DND-41 (cell line): ENCODE measurements around the gene LCE2C.
"Not testable (repeated sequence)": the region's sequence is repeated elsewhere in the genome, so short reads cannot be mapped to it uniquely, and the experiment has no call there.

Experiments
- ATAC-seq: fragments of 200-7000 bp; cut with Tn5 transposase; 3 replicates; pipeline ENCODE4 v1.9.1; 2021; ENCODE audit warnings: low read depth; ENCODE audit not compliant: insufficient read depth
- DNase-seq: peaks from one replicate; pipeline ENCODE4 v3.0.0-alpha.2; 2020
- H2AFZ ChIP-seq: 2 replicates; pipeline ENCODE4 v1.6.0; 2012; ENCODE audit warnings: low read depth, low read length
- H3K27ac ChIP-seq: 2 replicates; pipeline ENCODE4 v1.5.1; 2012; ENCODE audit warnings: low read length, inconsistent platforms
- H3K27me3 ChIP-seq: fragments of 200-600 bp; sonication (generic); 2 replicates; pipeline ENCODE4 v1.6.0; 2012; ENCODE audit warnings: low read length, mild to moderate bottlenecking, inconsistent platforms; ENCODE audit not compliant: insufficient read depth, poor library complexity
- H3K36me3 ChIP-seq: 2 replicates; pipeline ENCODE4 v1.5.1; 2012; ENCODE audit warnings: low read length, inconsistent platforms; ENCODE audit not compliant: insufficient read depth
- H3K4me1 ChIP-seq: 2 replicates; pipeline ENCODE4 v1.5.1; 2012; ENCODE audit warnings: mild to moderate bottlenecking, low read length; ENCODE audit not compliant: insufficient read depth
- H3K4me2 ChIP-seq: 2 replicates; pipeline ENCODE4 v1.6.0; 2012; ENCODE audit warnings: mild to moderate bottlenecking, moderate library complexity, low read length, inconsistent platforms; ENCODE audit not compliant: insufficient read depth
- H3K4me3 ChIP-seq, 2 experiments: fragments of 200-600 bp in 1 of 2; shearing (Covaris generic) in 1 of 2; 2 replicates each; pipeline ENCODE4 v1.5.1; 2012 to 2016; ENCODE audit warnings: inconsistent platforms in 2 of 2, low read length in 2 of 2, mild to moderate bottlenecking in 2 of 2, low read depth in 1 of 2, moderate library complexity in 1 of 2
- H3K79me2 ChIP-seq: 2 replicates; pipeline ENCODE4 v1.6.0; 2012; ENCODE audit warnings: low read length, inconsistent platforms; ENCODE audit not compliant: insufficient read depth
- H3K9ac ChIP-seq: 2 replicates; pipeline ENCODE4 v1.6.0; 2012; ENCODE audit warnings: low read depth, mild to moderate bottlenecking, inconsistent platforms, low read length, moderate library complexity
- H3K9me3 ChIP-seq: 2 replicates; pipeline ENCODE4 v1.5.1; 2012; ENCODE audit warnings: low read length, moderate library complexity, mild to moderate bottlenecking, inconsistent platforms; ENCODE audit not compliant: insufficient read depth, severe bottlenecking
- H4K20me1 ChIP-seq: 2 replicates; pipeline ENCODE4 v1.6.0; 2012; ENCODE audit warnings: low read length; ENCODE audit not compliant: insufficient read depth
- EZH2 ChIP-seq: IDR thresholded peaks from 3 replicates; pipeline ENCODE4 v1.6.1; 2012; ENCODE audit warnings: borderline replicate concordance, low read depth, mild to moderate bottlenecking, moderate library complexity, low read length, inconsistent platforms; ENCODE audit not compliant: severe bottlenecking
- TF ChIP-seq, protein P1 (sequence below): IDR thresholded peaks from 2 replicates; pipeline ENCODE4 v1.5.1; 2012; ENCODE audit warnings: borderline replicate concordance, low read length, moderate library complexity, mild to moderate bottlenecking; ENCODE audit not compliant: poor library complexity, severe bottlenecking; ENCODE audit errors: extremely low read depth

Gene LCE2C, protein sequence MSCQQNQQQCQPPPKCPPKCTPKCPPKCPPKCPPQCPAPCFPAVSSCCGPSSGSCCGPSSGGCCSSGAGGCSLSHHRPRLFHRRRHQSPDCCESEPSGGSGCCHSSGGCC

DNA sequence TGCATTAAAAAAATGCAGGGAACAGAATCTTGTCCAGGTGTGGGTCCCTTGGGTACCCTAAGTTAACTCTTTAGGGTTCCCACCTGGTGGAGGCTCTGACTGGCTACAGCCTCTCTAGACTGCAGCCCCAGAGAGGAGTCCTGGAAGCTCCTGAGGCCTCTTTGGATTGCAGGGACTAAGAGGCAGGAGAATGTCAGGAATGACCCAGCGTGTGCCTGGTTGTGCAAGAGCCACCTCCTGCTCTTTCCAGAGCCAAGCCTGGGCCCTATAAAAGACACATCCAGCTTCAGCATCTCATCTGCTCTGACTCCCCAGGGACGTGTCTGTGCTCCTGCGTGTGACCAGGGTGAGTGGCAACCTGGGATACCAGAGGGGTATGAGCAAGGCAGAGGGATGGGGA is at the start of gene LCE2C:
TSS of gene LCE2C (plus strand) at position 297 of the 400 bp plus-strand sequence. CDS start 737 bp downstream, outside the sequence.
- H3K4me3 ChIP-seq, DNase-seq, H3K9ac ChIP-seq, H3K9me3 ChIP-seq, H3K4me1 ChIP-seq, H4K20me1 ChIP-seq, H3K4me2 ChIP-seq, H3K27ac ChIP-seq, H3K36me3 ChIP-seq, H3K79me2 ChIP-seq, ATAC-seq, H2AFZ ChIP-seq: not testable (repeated sequence)
- peaks cover 21% of the 10 kb centered on the region for H3K27me3 ChIP-seq

- ATAC-seq: no peak
- Histone ChIP-seq H3K9ac (no peak overlapping the region), H3K79me2 (no peaks in the 10 kb centered on the region), H3K36me3 (no peaks in the 10 kb centered on the region), H3K27me3 (peaks cover 4% of the 10 kb centered on the region), H3K4me3 (no peak overlapping the region), H3K4me1 (0 out of 2 replicates have a peak, but pooled peaks cover 4% of the 10 kb centered on the region), H3K27ac (no peak overlapping the region), H3K4me2 (no peak overlapping the region), H2AFZ (no peak overlapping the region), H3K9me3 (no peaks in the 10 kb centered on the region), H4K20me1 (no peaks in the 10 kb centered on the region)
- DNase-seq: no peak
- TF ChIP-seq EZH2: no peak
- TF ChIP-seq, protein P1, sequence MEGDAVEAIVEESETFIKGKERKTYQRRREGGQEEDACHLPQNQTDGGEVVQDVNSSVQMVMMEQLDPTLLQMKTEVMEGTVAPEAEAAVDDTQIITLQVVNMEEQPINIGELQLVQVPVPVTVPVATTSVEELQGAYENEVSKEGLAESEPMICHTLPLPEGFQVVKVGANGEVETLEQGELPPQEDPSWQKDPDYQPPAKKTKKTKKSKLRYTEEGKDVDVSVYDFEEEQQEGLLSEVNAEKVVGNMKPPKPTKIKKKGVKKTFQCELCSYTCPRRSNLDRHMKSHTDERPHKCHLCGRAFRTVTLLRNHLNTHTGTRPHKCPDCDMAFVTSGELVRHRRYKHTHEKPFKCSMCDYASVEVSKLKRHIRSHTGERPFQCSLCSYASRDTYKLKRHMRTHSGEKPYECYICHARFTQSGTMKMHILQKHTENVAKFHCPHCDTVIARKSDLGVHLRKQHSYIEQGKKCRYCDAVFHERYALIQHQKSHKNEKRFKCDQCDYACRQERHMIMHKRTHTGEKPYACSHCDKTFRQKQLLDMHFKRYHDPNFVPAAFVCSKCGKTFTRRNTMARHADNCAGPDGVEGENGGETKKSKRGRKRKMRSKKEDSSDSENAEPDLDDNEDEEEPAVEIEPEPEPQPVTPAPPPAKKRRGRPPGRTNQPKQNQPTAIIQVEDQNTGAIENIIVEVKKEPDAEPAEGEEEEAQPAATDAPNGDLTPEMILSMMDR: no peak
Measured at GRCh38 chr1:152626744-152627143, 48.3 kb upstream of the LCE2C start.

- ATAC-seq: no peak
- H3K36me3 ChIP-seq: no peaks in the 10 kb centered on the region
Measured at GRCh38 chr1:152630596-152630995, 44.5 kb upstream of the LCE2C start.

DNA sequence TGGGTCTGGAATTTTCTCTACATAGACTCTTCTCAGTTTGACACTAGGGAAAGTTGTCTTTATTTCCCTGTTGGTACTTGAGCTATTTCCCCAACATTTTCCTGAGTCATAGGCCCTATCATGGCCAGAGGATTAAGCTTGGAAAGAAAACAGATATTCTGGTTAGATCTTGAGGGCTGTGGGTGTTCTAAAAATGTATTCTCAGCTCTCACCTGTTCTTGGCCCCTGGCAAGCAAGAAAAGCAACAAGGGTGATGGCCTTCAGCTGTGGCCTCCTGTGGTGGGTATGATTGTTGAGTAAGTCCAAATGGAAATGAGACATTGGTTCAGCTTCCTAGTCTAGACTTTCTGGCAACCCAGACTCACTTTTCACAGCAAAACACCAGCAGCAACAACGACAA is 34.7 kb upstream of the LCE2C start:
- H2AFZ ChIP-seq: no peak overlapping the region
- no peak overlapping the region for H3K4me3 ChIP-seq
- no peaks in the 10 kb centered on the region for H3K36me3 ChIP-seq
- no peaks in the 10 kb centered on the region for H4K20me1 ChIP-seq
- H3K27ac ChIP-seq: no peak overlapping the region
- H3K9me3 ChIP-seq: no peaks in the 10 kb centered on the region
- TF ChIP-seq EZH2: no peak
- TF ChIP-seq, protein P1: no peak
- H3K27me3 ChIP-seq: peaks cover 6% of the 10 kb centered on the region
- H3K4me2 ChIP-seq: no peak overlapping the region
- H3K4me1 ChIP-seq: no peaks in the 10 kb centered on the region
- no peaks in the 10 kb centered on the region for H3K79me2 ChIP-seq
- DNase-seq (no peak), ATAC-seq (no peak)
- H3K9ac ChIP-seq: no peak overlapping the region

More at GRCh38 chr1:152630596-152630995, 44.5 kb upstream of the LCE2C start:
- Histone ChIP-seq H2AFZ (no peak overlapping the region), H3K79me2 (no peaks in the 10 kb centered on the region), H3K9ac (no peak overlapping the region), H3K27ac (no peak overlapping the region), H3K4me1 (no peaks in the 10 kb centered on the region), H3K4me3 (no peak overlapping the region), H4K20me1 (no peaks in the 10 kb centered on the region), H3K4me2 (no peak overlapping the region), H3K9me3 (no peaks in the 10 kb centered on the region), H3K27me3 (peaks cover 4% of the 10 kb centered on the region)
- TF ChIP-seq, protein P1: no peak
- TF ChIP-seq EZH2: no peak
- DNase-seq: no peak
